ENCODE measurements around the gene ZMIZ1.

DNA sequence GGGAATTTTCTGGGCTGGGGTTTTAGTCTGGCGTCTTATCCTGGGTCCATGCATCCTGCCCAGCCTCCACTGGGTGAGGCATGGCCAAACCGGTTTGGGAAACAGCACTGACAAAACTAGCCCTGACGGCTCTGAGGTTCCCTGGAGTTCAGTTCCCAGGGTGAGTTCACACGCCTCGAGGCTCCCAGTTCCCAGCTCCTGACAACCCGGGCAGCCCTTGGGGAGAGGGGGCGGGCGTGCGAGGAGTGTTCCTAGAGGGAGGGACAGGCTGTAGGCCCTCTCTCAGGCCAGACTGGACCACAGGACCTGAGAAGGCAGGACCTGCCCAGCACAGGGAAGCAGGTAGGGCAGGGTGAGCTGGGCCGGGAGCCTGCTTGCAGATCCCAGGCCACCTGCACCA is 196.2 kb downstream of the ZMIZ1 start:
- TF ChIP-seq, protein P1, sequence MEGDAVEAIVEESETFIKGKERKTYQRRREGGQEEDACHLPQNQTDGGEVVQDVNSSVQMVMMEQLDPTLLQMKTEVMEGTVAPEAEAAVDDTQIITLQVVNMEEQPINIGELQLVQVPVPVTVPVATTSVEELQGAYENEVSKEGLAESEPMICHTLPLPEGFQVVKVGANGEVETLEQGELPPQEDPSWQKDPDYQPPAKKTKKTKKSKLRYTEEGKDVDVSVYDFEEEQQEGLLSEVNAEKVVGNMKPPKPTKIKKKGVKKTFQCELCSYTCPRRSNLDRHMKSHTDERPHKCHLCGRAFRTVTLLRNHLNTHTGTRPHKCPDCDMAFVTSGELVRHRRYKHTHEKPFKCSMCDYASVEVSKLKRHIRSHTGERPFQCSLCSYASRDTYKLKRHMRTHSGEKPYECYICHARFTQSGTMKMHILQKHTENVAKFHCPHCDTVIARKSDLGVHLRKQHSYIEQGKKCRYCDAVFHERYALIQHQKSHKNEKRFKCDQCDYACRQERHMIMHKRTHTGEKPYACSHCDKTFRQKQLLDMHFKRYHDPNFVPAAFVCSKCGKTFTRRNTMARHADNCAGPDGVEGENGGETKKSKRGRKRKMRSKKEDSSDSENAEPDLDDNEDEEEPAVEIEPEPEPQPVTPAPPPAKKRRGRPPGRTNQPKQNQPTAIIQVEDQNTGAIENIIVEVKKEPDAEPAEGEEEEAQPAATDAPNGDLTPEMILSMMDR (IDR thresholded peaks at IDR 0.05), result no peak
- TF ChIP-seq POLR2A (IDR thresholded peaks at IDR 0.05), result no peak

Data from lower leg skin (tissue), 3 donors.